AG10803 (cell line): Measurements from ENCODE around the gene TNK1.

Experiments
- DNase-seq: peaks from one replicate; pipeline ENCODE4 v3.0.0; 2010; ENCODE audit warnings: low read depth
- H3K4me3 ChIP-seq: 2 replicates; pipeline ENCODE4 v1.5.1; 2011; ENCODE audit warnings: mild to moderate bottlenecking, low read length, control low read depth
- CTCF ChIP-seq: conservative IDR thresholded peaks from 2 replicates; pipeline ENCODE4 v1.5.1; 2011; ENCODE audit warnings: mild to moderate bottlenecking, low read length, control low read depth, inconsistent platforms

The TNK1 gene

GRCh38 chr17:7423679-7424078 lies 42.8 kb downstream of the TNK1 start:
- TF ChIP-seq CTCF, result no peak
- no peak for DNase-seq

GRCh38 chr17:7425316-7425715 lies 44.4 kb downstream of the TNK1 start, which contains the start of gene SPEM2:
TSS of gene SPEM2 (plus strand) at chr17:7425616. CDS start at chr17:7425689, 73 bp downstream.
- DNase-seq, result no peak
- H3K4me3 ChIP-seq, result no peak within 1 kb of the TSS
- TF ChIP-seq CTCF, result no peak

More at GRCh38 chr17:7423679-7424078, 42.8 kb downstream of the TNK1 start:
- H3K4me3 ChIP-seq, result no peak overlapping the region

GRCh38 chr17:7425756-7426155 lies 44.9 kb downstream of the TNK1 start:
- no peak overlapping the region for H3K4me3 ChIP-seq
- no peak for TF ChIP-seq CTCF

GRCh38 chr17:7426203-7426863 lies 45.4 kb downstream of the TNK1 start:
- no peak for TF ChIP-seq CTCF
- DNase-seq, result no peak
- H3K4me3 ChIP-seq, result no peak overlapping the region

More at GRCh38 chr17:7425756-7426155, 44.9 kb downstream of the TNK1 start:
- no peak for DNase-seq

GRCh38 chr17:7426896-7427489 lies 46.1 kb downstream of the TNK1 start:
- H3K4me3 ChIP-seq, result no peak overlapping the region
- DNase-seq, result no peak
- no peak for TF ChIP-seq CTCF

- no peak overlapping the region for H3K4me3 ChIP-seq
- DNase-seq, result no peak
- TF ChIP-seq CTCF, result no peak
Measured at GRCh38 chr17:7427549-7427948, 46.7 kb downstream of the TNK1 start.

GRCh38 chr17:7428557-7428956 lies 47.7 kb downstream of the TNK1 start, which contains the start of gene SPEM3:
TSS of gene SPEM3 (plus strand) at chr17:7428857. CDS start at chr17:7428903, 46 bp downstream.
- H3K4me3 ChIP-seq, result no peak within 1 kb of the TSS
- no peak for TF ChIP-seq CTCF

More at GRCh38 chr17:7428557-7428956, 47.7 kb downstream of the TNK1 start, which contains the start of gene SPEM3:
- DNase-seq, result no peak
